ENCODE results near the gene BRD7. TPM values are rescaled to one million over a fixed set of nuclear protein-coding genes. Genes with fewer than 3 reads are reported as not detected.
A peak's percentile ranks its signal among the peaks of the same experiment; 100 is the strongest.

The BRD7 gene
- total and polyA plus RNA-seq, 2 of the 13 experiments (the other 11 are each of a cell fraction or from before 2014, with no cell fraction given) = 82.3 to 149 TPM

- no peak for TF ChIP-seq TOE1 (CRISPR knock-in tag; IDR thresholded peaks at IDR 0.05)
- no peak for TF ChIP-seq LBX2 (CRISPR knock-in tag; IDR thresholded peaks at IDR 0.05; ENCODE audit: borderline replicate concordance)
- TF ChIP-seq HMGA1 (CRISPR knock-in tag; conservative IDR thresholded peaks at IDR 0.05) = no peak
- TF ChIP-seq NFRKB (IDR thresholded peaks at IDR 0.05) = no peak
- TF ChIP-seq ZNF205 (CRISPR knock-in tag; IDR thresholded peaks at IDR 0.05) = peak; percentile 58; the same call in 1 of the 2 replicates
- no peak for TF ChIP-seq SRSF4 (IDR thresholded peaks at IDR 0.05; ENCODE audit: low read depth, low read length, poor library complexity, severe bottlenecking)
- peak; percentile 66; the same call in 1 of the 2 replicates for TF ChIP-seq KAT7 (CRISPR knock-in tag; IDR thresholded peaks at IDR 0.05; ENCODE audit: borderline replicate concordance)
- peak; percentile 59; the same call in 1 of the 2 replicates for TF ChIP-seq TBX2 (CRISPR knock-in tag; IDR thresholded peaks at IDR 0.05; ENCODE audit: borderline replicate concordance)
- no peak for TF ChIP-seq PRDM10 (CRISPR knock-in tag; IDR thresholded peaks at IDR 0.05; ENCODE audit: low read depth)
- TF ChIP-seq ZNF546 (CRISPR knock-in tag; conservative IDR thresholded peaks at IDR 0.05) = no peak
- no peak for TF ChIP-seq ZNF569 (CRISPR knock-in tag; IDR thresholded peaks at IDR 0.05; ENCODE audit: borderline replicate concordance)
- TF ChIP-seq LCORL (IDR thresholded peaks at IDR 0.05) = no peak
- peak; percentile 84; the same call in 1 of the 2 replicates for TF ChIP-seq LCORL (CRISPR knock-in tag; IDR thresholded peaks at IDR 0.05)
- TF ChIP-seq ZNF234 (CRISPR knock-in tag; conservative IDR thresholded peaks at IDR 0.05) = no peak
- no peak for TF ChIP-seq ARNT2 (CRISPR knock-in tag; IDR thresholded peaks at IDR 0.05; ENCODE audit: low read depth)
- TF ChIP-seq HIC2 (CRISPR knock-in tag; IDR thresholded peaks at IDR 0.05; ENCODE audit: low read depth) = peak; percentile 91
- TF ChIP-seq DMAP1 (CRISPR knock-in tag; IDR thresholded peaks at IDR 0.05) = peak; percentile 53; the same call in 1 of the 2 replicates
- TF ChIP-seq ZNF552 (CRISPR knock-in tag; IDR thresholded peaks at IDR 0.05; ENCODE audit: borderline replicate concordance) = no peak
- TF ChIP-seq MBD4 (IDR thresholded peaks at IDR 0.05; ENCODE audit: borderline replicate concordance, low read length) = no peak
- TF ChIP-seq SRF (IDR thresholded peaks at IDR 0.05; ENCODE audit: low read depth, low read length) = no peak
- 0 out of 2 replicates have a peak, but pooled peaks have one; percentile 62 for TF ChIP-seq ZNF12 (CRISPR knock-in tag; IDR thresholded peaks at IDR 0.05)
- no peak for TF ChIP-seq FOXP1 (IDR thresholded peaks at IDR 0.05)
- peak; percentile 12; the same call in 1 of the 2 replicates for TF ChIP-seq FOXP1 (CRISPR knock-in tag; IDR thresholded peaks at IDR 0.05)
Observed at GRCh38 chr16:50282955-50283631, 85.7 kb downstream of the BRD7 start (continued).

Measured in HepG2 (cell line).